ENCODE data around the gene RNF220.

- TF ChIP-seq GATA2 (IDR thresholded peaks at IDR 0.05; ENCODE audit: low read depth, low read length): no peak
- no peak for TF ChIP-seq GATA3 (IDR thresholded peaks at IDR 0.05; ENCODE audit: low read depth, low read length)
These were observed 96.2 kb downstream of the RNF220 start for GRCh38 chr1:44501047-44501890.

Measured in SH-SY5Y (cell line).